Activated CD4-positive, alpha-beta memory T cell treated with anti-CD3 and anti-CD28 coated beads, Interleukin-2, amount 10 ng/mL, durations not matched to agents 7 days and 5 days (primary cell): Measurements from ENCODE around the gene WDSUB1. TPM values are rescaled to one million over a fixed set of nuclear protein-coding genes. Genes with fewer than 3 reads are reported as not detected.

ENCODE experiments used
- CTCF ChIA-PET: fragments of 350-600 bp; sonication (Branson Sonifier 250); formaldehyde crosslinking; loops from one replicate; lab custom pipeline; 2021; ENCODE audit warnings: antibody characterized with exemption, inconsistent platforms; lab: Charles Lee
- POLR2A ChIA-PET: fragments of 350-600 bp; sonication (Branson Sonifier 250); formaldehyde crosslinking; loops from one replicate; lab custom pipeline; 2021; ENCODE audit warnings: antibody characterized with exemption; lab: Charles Lee
- DNase-seq: peaks from one replicate; pipeline ENCODE4 v3.0.0-alpha.2; 2020
- H3K27ac Mint-ChIP-seq: one replicate; pipeline ENCODE4 v1.8.0; 2021; ENCODE audit warnings: mild to moderate bottlenecking, mixed read lengths
- H3K27me3 Mint-ChIP-seq: one replicate; pipeline ENCODE4 v1.8.0; 2021; ENCODE audit warnings: mixed read lengths
- H3K36me3 Mint-ChIP-seq: one replicate; pipeline ENCODE4 v1.8.0; 2021; ENCODE audit warnings: low read depth, mixed read lengths
- H3K4me1 Mint-ChIP-seq: one replicate; pipeline ENCODE4 v1.8.0; 2021; ENCODE audit warnings: mixed read lengths
- H3K4me3 Mint-ChIP-seq: one replicate; pipeline ENCODE4 v1.8.0; 2021; ENCODE audit warnings: mild to moderate bottlenecking, mixed read lengths
- H3K9me3 Mint-ChIP-seq: one replicate; pipeline ENCODE4 v1.8.0; 2021; ENCODE audit warnings: mixed read lengths
- total RNA-seq, 2 experiments: library from RNA; stranded (reverse); gene quantifications; one replicate each; pipeline ENCODE4 v1.2.3, GENCODE V29; 2021

Gene WDSUB1
- total RNA-seq, 2 experiments from 2014 or later = 5.6 to 6.0 TPM

DNA sequence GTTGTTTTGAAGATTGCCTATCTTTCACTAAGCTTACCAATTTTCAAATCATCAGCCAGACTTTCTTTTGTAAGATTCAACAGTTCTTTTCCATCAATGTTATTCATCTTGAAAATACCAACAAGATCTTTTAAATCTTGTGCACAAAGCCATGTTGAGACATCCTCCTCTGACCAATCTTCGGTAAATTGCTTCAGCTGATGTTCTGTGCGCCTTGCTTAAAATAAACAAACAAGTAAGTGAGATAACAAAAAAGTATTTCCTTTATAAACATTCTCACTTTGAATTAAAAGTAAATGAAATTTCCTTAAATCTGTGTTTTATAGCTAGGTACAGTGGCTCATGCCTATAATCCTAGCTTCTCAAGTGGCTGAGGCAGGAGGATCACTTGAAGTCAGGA, 30.3 kb downstream of the WDSUB1 start:
- peaks cover 6% of the 10 kb centered on the region for H3K36me3 Mint-ChIP-seq
- H3K9me3 Mint-ChIP-seq = no peaks in the 10 kb centered on the region
- ChIA-PET CTCF (interaction anchor here (0.6 kb wide), 1 partner anchor 25 kb away, joined by 3 read pairs; no protein-coding TSS in a partner anchor), POLR2A (no interaction called here)
- no peaks in the 10 kb centered on the region for H3K4me1 Mint-ChIP-seq
- no peaks in the 10 kb centered on the region for H3K27me3 Mint-ChIP-seq
- DNase-seq = no peak
- H3K27ac Mint-ChIP-seq = no peak overlapping the region
- H3K4me3 Mint-ChIP-seq = no peak overlapping the region

- Mint-ChIP-seq H3K9me3 (no peaks in the 10 kb centered on the region), H3K27me3 (no peaks in the 10 kb centered on the region), H3K36me3 (peaks cover 4% of the 10 kb centered on the region), H3K4me3 (no peak overlapping the region), H3K4me1 (peaks cover 1% of the 10 kb centered on the region), H3K27ac (no peak overlapping the region)
- POLR2A ChIA-PET = no interaction called here
- no peak for DNase-seq
- CTCF ChIA-PET = no interaction called here
Measured at GRCh38 chr2:159252905-159253304, 33.6 kb downstream of the WDSUB1 start.

DNA sequence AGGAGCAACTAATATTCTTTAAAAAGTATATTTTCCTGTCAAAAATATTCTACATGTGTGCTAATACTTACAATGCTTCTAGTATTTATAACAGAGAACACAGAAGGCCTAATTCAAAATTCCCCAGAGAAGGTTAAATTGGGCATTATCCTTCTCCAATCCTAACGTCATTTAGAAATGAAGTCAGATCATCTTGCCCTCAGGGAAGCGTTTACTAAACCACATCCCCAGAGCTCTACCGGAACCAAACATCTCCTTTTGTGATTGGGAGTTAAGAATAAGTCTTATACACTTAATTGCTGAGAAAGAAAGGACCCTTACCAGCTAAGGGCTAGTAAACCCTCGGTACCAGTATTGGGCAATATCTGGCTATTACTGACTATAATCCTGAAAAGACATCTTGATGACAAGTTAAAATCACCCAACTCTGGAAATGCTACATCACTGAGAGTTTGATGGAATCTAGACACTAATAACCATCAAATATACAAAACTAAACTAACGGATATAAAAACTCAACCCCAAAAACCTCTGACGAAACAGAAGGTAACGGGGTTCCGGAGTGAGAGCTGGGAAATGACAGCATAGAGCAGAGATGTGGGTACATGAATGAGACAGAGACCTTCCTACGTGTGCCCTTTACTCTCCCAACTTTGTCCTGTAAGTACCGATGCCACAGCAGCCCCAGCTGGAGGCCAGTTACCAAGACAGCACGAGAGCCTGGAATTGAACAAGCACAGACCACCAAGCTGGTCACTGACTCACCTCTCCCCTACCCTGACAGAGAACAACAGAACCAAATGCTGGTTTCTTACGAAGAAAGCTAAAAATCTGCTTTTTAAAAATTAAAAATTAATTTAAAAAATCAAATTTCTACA, 35.0 kb downstream of the WDSUB1 start:
- ChIA-PET CTCF (no interaction called here), POLR2A (interaction anchor here (1.9 kb wide), 1 partner anchor 461 kb away, joined by 4 read pairs; the partner anchor contains the start of gene MARCHF7)
- no peak overlapping the region for H3K4me3 Mint-ChIP-seq

DNA sequence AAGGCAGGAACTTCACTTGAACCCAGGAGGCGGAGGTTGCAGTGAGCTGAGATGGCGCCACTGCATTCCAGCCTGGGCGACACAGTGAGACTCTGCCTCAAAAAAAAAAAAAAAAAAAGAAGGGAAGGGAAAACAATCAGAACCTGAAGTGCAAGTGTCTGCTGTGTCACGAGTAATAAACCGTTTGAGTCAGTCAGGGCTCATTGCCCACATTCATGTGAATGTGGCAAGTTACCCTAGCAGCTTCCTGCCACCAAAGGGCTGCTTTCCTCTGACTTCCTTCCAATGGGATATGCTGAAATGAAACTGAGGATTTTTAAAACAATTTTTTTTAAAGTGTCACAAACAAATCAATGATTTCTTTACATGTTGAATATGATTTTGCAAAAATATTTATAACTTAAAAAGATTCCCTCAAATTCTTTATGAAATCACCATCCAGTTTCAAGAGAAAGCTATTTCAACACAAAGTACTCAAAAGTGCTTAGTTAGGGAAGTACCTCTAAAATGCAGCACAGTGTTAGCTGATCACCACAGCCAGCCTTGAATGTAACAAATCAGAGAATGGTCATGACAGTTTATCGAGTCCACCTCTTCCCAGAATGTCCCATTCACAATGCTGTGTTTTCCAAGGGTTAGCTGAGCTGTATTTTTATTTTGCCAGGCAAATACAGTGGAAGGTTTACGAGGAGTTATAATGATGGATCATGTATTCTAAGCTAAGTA, 36.4 kb downstream of the WDSUB1 start:
- POLR2A ChIA-PET = interaction anchor here (1.9 kb wide), 1 partner anchor 462 kb away, joined by 4 read pairs; the partner anchor contains the start of gene MARCHF7
- CTCF ChIA-PET = no interaction called here
- no peak overlapping the region for H3K4me3 Mint-ChIP-seq
- peaks cover 14% of the 10 kb centered on the region for H3K36me3 Mint-ChIP-seq
- H3K4me1 Mint-ChIP-seq = peaks cover 1% of the 10 kb centered on the region
- DNase-seq = no peak
- H3K27ac Mint-ChIP-seq = no peak overlapping the region
- H3K27me3 Mint-ChIP-seq = no peaks in the 10 kb centered on the region
- H3K9me3 Mint-ChIP-seq = peaks cover 4% of the 10 kb centered on the region

More for the DNA sequence above, 35.0 kb downstream of the WDSUB1 start:
- Mint-ChIP-seq H3K36me3 (peaks cover 8% of the 10 kb centered on the region), H3K27me3 (no peaks in the 10 kb centered on the region), H3K9me3 (no peaks in the 10 kb centered on the region), H3K4me1 (peaks cover 1% of the 10 kb centered on the region), H3K27ac (no peak overlapping the region)
- no peak for DNase-seq

- peaks cover 1% of the 10 kb centered on the region for H3K4me1 Mint-ChIP-seq
- no peak overlapping the region for H3K4me3 Mint-ChIP-seq
- peaks cover 18% of the 10 kb centered on the region for H3K36me3 Mint-ChIP-seq
- DNase-seq = no peak
- no peak overlapping the region for H3K27ac Mint-ChIP-seq
- CTCF ChIA-PET = interaction anchor here (0.7 kb wide), 1 partner anchor 208 kb away, joined by 3 read pairs; no protein-coding TSS in a partner anchor
- POLR2A ChIA-PET = interaction anchor here (0.6 kb wide), 1 partner anchor 22 kb away, joined by 4 read pairs; no protein-coding TSS in a partner anchor
- H3K27me3 Mint-ChIP-seq = no peaks in the 10 kb centered on the region
- H3K9me3 Mint-ChIP-seq = peaks cover 4% of the 10 kb centered on the region
Measured at GRCh38 chr2:159246325-159246988, 40.0 kb downstream of the WDSUB1 start.

- Mint-ChIP-seq H3K4me3 (no peak overlapping the region), H3K36me3 (peaks cover 26% of the 10 kb centered on the region), H3K27ac (no peak overlapping the region), H3K4me1 (no peaks in the 10 kb centered on the region), H3K27me3 (no peaks in the 10 kb centered on the region), H3K9me3 (peaks cover 4% of the 10 kb centered on the region)
- DNase-seq = no peak
- POLR2A ChIA-PET = no interaction called here
- CTCF ChIA-PET = no interaction called here
Measured at GRCh38 chr2:159243529-159243928, 43.0 kb downstream of the WDSUB1 start.

GRCh38 chr2:159234868-159235267, 51.6 kb downstream of the WDSUB1 start:
- Mint-ChIP-seq H3K9me3 (no peaks in the 10 kb centered on the region), H3K27me3 (no peaks in the 10 kb centered on the region), H3K4me3 (no peak overlapping the region), H3K36me3 (peaks cover 3% of the 10 kb centered on the region), H3K4me1 (no peaks in the 10 kb centered on the region), H3K27ac (no peak overlapping the region)
- no peak for DNase-seq
- CTCF ChIA-PET = no interaction called here
- POLR2A ChIA-PET = no interaction called here

- no peaks in the 10 kb centered on the region for H3K9me3 Mint-ChIP-seq
- H3K27me3 Mint-ChIP-seq = no peaks in the 10 kb centered on the region
- DNase-seq = no peak
- CTCF ChIA-PET = no interaction called here
- H3K27ac Mint-ChIP-seq = no peak overlapping the region
- POLR2A ChIA-PET = no interaction called here
- H3K4me1 Mint-ChIP-seq = peaks cover 2% of the 10 kb centered on the region
- H3K4me3 Mint-ChIP-seq = no peak overlapping the region
- no peaks in the 10 kb centered on the region for H3K36me3 Mint-ChIP-seq
Measured at GRCh38 chr2:159232456-159233170, 53.9 kb downstream of the WDSUB1 start.

DNA sequence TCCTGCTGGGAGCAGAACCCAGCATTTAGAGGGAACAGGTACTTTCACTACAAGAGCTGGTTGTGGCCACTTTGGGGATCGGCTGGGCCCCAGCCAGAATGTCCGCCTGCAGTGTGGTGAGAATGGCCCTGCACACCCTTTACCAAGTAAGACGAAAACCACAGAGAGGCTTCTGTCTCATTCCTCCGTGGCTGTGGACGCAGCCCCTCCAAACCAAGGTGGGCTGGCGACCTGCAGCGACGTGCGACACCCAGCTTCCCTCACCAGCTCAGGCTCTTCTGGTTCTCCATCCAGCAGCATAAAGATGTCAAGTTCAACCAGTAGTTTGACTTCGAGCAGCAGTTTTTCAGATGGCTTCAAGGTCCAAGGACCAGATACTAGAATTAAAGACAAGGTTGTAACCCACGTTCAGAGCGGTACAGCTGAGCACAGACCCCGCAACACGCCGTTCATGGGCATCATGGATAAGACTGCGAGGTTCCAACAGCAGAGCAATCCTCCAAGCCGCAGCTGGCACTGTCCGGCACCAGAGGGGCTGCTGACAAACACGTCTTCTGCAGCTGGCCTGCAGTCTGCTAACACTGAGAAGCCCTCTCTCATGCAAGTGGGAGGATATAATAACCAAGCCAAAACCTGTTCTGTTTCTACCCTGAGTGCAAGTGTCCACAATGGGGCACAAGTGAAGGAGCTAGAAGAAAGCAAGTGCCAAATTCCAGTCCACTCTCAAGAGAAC, 56.2 kb downstream of the WDSUB1 start:
- CTCF ChIA-PET = no interaction called here
- no peak overlapping the region for H3K27ac Mint-ChIP-seq
- peaks cover 12% of the 10 kb centered on the region for H3K4me1 Mint-ChIP-seq
- no peaks in the 10 kb centered on the region for H3K36me3 Mint-ChIP-seq
- DNase-seq = no peak
- no peaks in the 10 kb centered on the region for H3K9me3 Mint-ChIP-seq
- no peaks in the 10 kb centered on the region for H3K27me3 Mint-ChIP-seq
- POLR2A ChIA-PET = no interaction called here
- H3K4me3 Mint-ChIP-seq = no peak overlapping the region

- H3K9me3 Mint-ChIP-seq = no peaks in the 10 kb centered on the region
- no peaks in the 10 kb centered on the region for H3K36me3 Mint-ChIP-seq
- no peak for DNase-seq
- POLR2A ChIA-PET = no interaction called here
- no peak overlapping the region for H3K4me3 Mint-ChIP-seq
- H3K4me1 Mint-ChIP-seq = peaks cover 15% of the 10 kb centered on the region
- CTCF ChIA-PET = no interaction called here
- H3K27me3 Mint-ChIP-seq = no peaks in the 10 kb centered on the region
- no peak overlapping the region for H3K27ac Mint-ChIP-seq
Measured at GRCh38 chr2:159229476-159230144, 56.9 kb downstream of the WDSUB1 start.

DNA sequence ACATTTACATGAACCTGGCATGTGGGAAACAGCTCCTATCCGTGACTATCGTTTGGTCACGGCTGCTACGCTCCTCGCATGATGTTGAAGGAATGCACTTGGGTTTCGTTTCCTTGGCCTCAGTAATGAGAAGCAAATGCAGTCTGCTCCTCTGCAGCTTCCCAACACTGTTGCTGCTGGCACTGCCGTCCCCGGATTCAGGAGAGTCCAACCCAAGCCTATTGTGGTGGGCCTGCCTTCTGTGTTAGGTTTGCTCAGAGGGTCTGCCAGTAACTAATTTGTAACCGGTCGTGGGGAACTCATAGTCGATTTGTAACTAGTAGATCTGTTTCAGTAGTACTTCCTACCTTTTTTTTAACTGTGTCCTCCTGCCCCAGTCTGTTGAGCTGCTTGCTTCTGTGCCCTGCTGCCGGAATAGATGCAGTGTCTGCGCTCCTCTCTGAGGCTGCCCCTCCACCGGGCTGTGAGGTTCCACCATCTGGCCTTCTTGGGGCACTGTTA, 58.4 kb downstream of the WDSUB1 start:
- H3K27me3 Mint-ChIP-seq = no peaks in the 10 kb centered on the region
- CTCF ChIA-PET = no interaction called here
- H3K36me3 Mint-ChIP-seq = no peaks in the 10 kb centered on the region
- H3K27ac Mint-ChIP-seq = no peak overlapping the region
- POLR2A ChIA-PET = interaction anchor here (0.9 kb wide), 1 partner anchor 11 kb away, joined by 3 read pairs; no protein-coding TSS in a partner anchor
- no peak overlapping the region for H3K4me3 Mint-ChIP-seq
- no peak for DNase-seq
- no peaks in the 10 kb centered on the region for H3K9me3 Mint-ChIP-seq
- peaks cover 15% of the 10 kb centered on the region for H3K4me1 Mint-ChIP-seq
